GM12872 (cell line): Measurements from ENCODE around the gene PCDHA5.

ENCODE experiments used
- TF ChIP-seq, protein P1 (sequence below): IDR thresholded peaks from 3 replicates; pipeline ENCODE4 v1.5.1; 2011; ENCODE audit warnings: low read depth, mild to moderate bottlenecking, low read length, moderate library complexity; ENCODE audit not compliant: insufficient read depth

The PCDHA5 gene

GRCh38 chr5:140869555-140869886 lies 48.1 kb downstream of the PCDHA5 start:
- TF ChIP-seq, protein P1, sequence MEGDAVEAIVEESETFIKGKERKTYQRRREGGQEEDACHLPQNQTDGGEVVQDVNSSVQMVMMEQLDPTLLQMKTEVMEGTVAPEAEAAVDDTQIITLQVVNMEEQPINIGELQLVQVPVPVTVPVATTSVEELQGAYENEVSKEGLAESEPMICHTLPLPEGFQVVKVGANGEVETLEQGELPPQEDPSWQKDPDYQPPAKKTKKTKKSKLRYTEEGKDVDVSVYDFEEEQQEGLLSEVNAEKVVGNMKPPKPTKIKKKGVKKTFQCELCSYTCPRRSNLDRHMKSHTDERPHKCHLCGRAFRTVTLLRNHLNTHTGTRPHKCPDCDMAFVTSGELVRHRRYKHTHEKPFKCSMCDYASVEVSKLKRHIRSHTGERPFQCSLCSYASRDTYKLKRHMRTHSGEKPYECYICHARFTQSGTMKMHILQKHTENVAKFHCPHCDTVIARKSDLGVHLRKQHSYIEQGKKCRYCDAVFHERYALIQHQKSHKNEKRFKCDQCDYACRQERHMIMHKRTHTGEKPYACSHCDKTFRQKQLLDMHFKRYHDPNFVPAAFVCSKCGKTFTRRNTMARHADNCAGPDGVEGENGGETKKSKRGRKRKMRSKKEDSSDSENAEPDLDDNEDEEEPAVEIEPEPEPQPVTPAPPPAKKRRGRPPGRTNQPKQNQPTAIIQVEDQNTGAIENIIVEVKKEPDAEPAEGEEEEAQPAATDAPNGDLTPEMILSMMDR = no peak

GRCh38 chr5:140870221-140871201 lies 49.1 kb downstream of the PCDHA5 start:
- TF ChIP-seq, protein P1 = no peak
